NCI-H460 (cell line): ENCODE measurements around the gene DCST1. TPM values are rescaled to one million over a fixed set of nuclear protein-coding genes. Genes with fewer than 3 reads are reported as not detected.

Experiments used
- DNase-seq: peaks from one replicate; pipeline ENCODE4 v3.0.0-alpha.2; 2016; ENCODE audit warnings: low read depth; ENCODE audit errors: extremely low read depth
- total RNA-seq: library from RNA; depleted of rRNA; stranded (reverse); fragments of >200 nt; shearing (Covaris generic); gene quantifications from 2 replicates; pipeline ENCODE4 v1.2.3, GENCODE V29; 2014

DCST1 gene
- total RNA-seq, 1 experiment from 2014 or later, result not detected

DNA sequence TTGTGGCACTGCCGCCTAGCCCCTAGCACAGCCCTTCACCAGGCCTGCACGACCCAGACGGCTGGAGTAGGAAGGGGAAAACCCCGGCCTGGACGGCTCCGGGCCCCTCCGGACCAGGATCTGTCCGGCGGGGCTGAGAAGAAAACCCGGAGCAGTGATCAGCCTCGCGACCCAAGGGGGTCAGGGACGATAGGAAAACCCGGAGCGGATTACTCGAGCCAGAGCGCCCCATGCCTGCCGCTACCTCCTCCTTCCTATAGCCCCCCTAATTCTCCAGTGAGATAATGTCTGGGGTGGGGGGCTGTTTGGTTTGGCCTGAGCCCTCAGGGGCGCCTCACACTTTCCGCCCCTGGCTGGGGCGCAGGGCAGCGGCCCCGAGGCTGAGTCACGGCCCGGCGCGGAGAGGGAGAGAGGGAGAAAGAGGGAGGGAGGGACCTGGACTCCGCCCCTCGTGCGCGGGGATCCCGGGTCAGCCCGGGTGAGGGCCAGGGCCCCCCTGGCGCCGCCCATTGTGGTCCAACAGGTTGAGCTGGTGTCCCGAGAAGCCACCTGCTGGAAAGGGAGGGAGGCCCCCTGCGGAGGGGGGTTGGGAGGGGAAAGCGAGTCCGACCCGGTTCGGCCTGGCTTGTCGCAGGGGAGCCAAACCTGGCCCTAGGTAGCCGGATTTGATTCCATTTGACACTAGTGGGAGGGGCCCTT lies 32.7 kb upstream of the DCST1 start:
- DNase-seq, result peak; percentile 92

DNA sequence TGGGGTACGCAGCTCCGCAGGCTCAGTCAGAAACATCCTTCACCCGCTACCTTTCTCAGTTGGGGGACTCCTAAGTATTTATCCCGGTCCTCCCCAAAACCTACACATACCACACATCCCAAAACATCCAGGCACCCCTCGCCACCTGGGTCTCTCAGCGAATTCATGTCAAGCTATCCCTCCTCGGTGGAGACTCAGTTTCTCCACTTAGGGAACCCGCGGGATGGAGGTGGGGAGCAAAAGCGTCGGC lies 32.3 kb upstream of the DCST1 start:
- no peak for DNase-seq

DNA sequence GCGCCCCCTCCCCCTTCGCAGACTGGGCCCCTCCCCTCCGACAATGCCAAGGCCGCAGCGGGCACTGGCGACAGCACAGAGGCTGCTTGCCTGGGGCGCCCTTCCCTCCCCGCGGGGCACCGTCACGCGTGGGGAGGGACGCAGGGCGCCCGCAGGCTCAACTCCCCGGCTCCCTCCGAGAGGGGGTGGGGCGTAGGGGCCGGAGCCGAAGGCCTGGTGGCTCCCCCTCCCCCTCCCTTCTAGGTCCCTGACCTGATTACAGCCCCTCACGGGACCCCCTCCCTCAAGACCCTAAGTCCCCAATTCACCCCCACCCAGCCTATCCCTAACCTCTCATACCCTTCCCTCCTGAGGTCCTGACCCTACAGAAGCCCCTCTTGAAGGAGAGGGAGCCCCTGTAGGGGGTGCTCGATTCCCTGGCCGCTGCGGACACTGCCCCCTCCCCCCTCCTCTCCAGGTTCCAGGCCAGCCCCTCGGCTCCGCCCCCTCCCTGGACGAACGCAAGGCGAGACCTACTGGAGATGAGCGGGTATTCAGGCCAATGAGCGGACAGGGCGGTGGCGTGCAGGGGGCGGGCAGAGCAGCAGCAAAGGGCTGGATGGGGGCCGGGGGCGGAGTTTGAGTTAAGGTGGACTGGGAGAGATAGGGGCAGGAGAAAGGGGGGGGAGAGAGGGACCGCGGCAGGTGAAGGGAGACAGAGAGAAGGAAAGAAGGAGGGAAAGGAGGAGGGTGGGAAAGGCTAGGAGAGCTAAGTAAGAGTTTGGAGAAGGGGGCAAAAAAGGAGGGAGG lies 31.8 kb upstream of the DCST1 start:
- peak; percentile 100 for DNase-seq

DNA sequence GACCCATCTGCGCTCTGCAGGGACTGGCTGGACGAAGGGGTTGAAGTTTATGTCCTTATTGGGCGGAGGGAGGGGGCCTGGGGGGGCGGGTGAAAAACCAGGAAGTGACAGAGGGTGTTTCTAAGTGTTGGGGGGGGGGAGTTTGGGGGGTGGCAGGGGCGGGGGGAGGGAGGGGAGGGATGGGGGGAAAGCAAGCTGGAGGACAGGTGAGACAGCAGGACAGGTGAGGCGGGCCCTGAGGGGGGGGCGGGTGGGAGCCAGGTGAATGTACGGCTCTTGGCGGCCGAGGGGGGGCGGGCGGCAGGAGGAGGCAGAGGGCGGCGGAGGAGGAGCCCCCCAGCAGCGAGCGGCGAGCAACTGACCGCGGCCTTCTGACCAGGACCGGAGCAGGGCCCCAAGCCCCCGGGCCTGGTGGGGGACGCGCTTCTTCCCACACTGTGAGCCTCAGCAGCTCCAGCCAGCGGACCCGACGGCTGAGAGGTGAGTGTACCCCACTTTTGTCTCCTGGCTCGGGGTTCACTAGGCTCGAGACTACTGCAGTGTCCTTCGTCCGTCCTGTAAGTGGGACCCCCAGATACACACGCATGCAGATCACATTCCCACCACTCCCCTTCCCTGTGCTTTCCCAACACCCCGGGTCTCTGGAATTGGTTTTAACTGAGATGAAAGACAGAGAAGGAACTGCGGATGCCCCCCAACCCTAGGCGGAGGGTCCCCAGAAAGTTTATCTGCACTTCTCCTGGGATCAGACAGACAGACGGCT lies 31.0 kb upstream of the DCST1 start, which contains the start of gene ZBTB7B:
ZBTB7B (plus strand) TSS at position 339 of the 763 bp plus-strand sequence. CDS start 11,859 bp downstream, outside the sequence.
- peak; percentile 33 for DNase-seq

DNA sequence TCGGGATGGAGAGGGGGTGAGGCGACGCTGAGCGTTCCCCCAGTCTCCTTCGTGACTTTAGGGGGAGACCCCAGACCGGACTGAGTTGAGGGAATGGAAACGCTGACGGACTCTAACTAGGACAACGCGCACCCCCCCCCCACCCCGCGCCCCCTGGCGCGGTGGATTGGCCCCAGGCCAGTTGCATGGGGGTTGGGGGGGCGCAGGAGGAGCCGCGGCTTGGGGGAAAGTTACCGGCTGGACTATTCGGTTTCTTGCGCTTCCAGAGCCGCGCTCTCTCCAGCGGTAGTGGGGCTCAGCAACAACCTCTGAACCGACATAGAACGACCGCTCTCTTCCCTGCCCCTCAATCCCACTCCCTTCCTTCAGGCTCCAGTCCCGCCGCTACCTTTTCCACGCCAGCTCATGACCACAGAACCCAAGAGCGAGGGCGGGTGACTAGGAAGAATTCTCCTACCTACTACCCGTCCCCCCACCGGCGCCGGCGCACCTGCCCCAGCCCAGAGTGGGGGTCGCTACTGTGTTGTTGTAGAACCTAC lies 30.3 kb upstream of the DCST1 start:
- DNase-seq, result peak; percentile 39

DNA sequence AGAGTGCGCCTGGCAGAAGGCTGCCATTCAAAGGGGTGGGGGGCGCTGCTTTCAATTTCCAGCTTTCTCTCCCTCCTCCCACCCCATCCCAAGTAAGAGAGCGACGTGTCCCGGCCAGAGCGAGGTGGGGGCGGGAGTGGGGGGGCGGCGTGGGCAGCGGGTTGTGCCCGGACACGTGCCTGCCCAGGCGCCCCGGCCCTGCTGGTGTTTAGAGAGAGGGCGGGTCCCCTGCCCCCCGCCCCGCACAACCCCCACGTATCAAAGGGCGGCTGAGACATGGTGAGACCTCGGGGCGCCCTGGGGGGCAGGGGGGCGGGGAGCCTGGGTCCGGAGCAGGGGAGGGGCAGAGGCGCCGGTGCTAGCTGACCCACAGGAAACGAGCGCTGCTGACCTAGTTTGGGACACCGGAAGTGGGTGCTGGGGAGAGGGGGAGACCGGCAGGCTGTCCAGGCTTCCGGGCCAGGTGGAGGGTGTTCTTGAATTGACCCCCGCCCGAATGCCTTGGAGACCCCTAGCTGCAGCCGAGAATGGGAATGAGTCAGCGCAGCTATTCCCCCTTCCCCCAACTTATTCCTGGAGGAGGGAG lies 29.8 kb upstream of the DCST1 start:
- peak; percentile 88 for DNase-seq

DNA sequence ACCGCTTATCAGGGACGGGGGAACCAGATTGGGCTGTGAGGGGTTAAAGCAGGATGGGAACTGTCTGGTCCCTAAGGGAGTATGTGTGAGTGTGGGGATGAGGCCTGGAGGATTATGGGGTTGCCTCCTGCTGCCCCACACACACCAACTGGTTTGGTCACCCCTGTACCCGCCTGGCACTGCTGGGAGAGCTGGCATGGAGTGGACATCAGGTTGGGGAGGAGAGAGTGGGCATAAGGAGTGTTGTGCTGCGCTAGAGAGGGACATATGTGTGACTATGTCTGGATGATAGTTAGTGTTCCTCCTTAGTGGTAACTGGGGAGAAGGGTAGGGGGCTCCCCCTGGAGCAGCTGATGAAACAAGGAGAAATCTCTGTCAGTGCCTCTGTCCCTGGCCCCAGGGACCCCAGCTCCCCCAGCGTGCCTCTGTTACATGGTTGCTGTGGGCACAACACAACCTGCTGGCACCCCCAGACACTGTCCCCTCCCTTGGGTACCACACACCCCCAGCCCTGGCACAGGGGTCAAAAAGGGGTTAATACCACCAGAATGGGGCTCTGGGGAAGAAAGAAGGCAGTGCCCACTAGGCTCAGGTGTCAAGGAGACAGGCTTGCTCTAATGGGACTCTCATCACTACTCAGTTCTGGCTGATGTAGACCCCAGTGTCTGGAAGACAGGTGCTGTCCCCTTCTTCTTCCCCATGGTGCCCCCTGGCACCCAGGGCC lies 29.1 kb upstream of the DCST1 start:
- DNase-seq, result peak; percentile 74

DNA sequence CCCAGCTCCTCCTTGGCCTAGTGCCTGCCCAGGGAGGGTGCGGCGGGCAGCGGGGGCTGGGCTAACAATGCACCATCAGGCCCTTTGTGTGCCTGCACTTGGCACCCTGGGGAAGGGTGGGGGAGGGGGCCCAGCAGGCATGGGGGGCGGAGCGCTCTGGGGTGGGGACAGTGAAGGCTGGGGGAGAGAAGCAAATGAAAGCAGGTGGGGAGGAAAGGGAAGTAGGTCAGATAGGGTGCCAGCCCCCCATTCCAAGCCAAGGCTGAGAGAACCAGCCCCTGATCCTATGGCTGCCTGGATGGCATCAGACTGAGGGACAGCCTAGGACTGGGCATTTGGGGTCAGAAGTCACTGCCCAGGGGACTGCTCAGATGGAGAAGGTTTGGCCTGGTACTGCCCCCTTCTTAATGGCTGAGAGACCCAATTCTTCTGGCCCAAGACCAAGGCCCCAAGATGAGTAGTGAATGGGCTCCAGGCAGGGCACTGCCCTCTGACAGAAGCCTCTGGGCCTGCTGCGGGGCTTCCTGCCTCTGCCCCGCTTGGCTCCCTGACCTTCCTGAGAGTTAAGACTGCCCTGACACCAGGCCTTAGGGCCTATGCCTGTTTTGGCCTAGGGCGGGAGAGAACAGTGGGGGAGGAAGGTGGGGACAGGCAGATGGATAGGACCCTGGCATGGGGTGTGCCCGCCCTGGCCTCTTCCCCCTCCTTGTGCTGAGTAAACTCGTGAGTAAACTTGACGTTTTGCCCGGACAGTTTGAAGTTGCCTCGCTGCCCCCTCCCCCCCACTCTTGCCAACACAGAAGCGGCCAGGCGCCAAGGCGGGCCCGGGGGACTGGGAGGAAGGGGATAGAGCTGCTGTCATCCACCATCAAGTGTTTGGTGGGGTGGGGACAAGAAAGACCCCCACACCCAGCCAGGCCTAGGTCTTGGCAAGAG lies 28.3 kb upstream of the DCST1 start:
- peak; percentile 53 for DNase-seq

DNA sequence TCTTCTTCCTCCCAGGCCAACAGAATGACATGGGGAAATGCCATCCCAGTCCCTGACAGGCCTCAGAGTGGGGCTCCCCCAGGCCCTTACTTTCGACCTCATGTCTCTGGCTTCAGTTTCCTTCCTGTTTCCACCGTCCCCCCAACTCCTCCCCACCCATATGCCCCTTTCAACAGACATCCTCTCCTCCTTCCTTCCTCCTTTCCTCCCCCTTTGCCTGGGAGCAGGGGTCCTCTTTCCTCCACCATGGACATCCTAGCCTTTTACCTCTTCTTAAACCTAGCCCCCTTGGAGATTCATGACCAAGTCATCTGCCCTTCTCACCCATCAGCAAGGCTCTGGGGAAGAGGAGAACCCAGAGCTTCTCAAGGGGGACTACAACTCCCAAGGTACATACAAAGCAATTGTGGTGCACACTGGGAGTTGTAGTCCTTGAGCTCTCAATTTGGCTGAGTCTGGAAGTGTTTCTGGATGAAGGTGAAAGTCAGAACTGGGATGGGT lies 27.0 kb upstream of the DCST1 start:
- no peak for DNase-seq

DNA sequence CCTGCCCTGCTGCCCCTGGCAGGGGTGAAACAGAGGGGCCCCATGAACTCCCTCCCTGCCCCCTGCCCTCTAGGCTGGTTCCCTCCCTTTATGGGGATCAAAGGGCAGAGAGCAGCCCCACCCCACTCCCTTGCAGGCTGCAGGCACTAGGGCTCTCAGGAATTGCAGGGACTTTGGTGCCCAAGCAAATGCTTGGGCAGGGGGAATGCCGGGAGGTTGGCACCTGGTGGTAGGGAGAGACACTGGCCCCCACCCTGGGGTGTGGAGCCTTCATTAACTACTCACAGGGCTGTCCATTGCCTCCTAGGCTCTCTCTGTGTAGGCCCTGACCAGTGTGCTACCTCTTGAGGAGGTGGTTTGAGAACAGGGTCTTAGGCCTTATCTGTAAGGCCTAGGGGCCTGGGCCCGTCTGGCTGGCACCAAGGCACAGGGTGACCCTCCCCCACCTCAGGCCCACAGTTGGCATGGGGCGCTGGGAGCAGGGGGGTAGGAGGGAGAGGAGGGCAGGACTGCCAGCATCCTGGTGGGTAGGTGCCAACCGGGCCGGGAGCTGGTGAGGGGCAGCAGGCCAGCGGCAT lies 26.3 kb upstream of the DCST1 start:
- no peak for DNase-seq

DNA sequence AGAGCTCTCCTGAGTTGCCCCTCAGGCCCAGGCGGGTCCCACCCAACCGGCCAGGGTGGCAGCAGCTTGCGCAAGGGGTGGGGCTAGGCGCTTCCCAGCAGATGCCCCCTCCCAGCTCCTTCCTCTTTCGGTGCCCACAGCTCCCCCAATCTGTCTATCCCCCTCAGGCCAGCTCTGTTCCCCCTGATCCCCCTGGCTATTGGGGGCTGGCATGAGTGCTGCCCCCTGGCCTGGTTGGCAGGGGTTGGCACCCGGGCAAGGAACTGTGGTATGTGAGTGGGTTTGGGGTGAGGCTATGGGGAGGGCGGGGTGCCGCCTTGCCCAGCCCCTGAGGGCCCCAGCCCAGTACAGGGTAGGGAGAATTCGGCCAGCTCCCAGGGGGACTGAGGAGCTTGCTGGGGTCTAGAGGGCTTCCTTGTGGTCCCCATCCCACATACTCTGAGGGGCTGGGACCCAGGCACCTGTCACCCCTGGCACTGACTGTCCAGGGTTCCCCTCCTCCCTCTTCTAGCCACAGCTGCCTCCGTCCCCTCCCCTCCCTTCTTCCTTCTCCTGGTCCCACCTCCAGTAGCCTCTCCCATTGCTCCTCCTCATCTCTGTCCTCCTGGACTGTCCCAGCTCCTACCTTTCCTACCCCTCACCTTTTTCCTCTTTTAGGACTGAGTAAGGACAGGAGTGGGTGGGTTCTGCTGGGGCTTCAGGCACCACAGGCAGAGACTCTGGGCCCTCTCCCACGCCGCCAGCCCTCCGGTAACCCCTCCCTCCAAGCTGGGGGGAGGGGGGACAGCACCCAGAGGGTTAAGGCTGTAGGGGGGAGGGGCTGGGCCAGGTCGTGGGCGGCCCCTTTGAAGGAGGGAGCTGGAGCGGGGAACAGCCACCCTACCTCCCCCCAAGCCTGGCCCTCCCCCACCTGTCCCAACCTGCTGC lies 25.3 kb upstream of the DCST1 start:
- DNase-seq, result no peak

DNA sequence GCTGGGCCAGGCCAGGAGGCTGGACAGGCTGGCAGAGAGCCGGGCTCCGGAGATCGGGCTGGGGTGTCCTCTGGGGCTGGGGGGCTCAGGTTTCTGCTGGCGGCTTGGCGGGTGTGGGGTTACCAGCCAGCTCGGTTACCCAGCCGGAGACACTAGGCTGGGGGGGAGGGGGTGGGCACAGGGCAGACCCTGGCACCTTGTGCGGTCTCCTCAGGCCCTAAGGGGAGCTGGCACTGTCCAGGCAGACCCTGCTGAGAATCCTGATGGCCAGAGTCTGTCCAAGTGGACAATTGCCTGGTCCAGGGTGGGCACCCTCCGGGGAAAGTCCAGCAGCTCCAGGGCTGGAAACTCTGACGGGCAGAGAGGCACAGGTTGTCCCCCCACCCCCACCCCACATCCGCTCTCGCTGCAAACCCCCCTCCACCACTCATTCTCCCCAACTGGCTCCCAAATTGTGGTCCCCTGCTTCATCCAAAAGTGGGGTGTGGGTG lies 24.4 kb upstream of the DCST1 start:
- DNase-seq, result no peak

DNA sequence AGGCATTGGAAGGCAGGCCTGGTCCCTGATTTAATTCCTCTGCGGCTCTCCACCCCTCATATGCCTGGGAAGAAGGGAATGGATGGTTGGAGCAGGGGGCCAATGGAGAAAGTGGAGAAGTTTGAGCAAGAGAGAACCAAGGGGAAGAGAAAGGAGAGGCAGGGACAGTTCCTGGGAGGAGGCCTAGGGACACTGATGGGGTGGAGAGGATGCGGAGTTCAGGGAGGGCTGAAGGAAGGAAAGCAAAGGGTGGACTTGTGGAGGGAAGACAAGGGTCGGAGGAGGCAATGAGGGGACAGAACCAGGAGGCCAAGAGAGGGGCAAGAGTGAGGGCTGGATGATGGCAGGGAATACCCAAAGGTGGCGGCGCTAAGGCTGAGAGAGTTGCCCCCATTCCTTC lies 23.9 kb upstream of the DCST1 start:
- DNase-seq, result no peak

DNA sequence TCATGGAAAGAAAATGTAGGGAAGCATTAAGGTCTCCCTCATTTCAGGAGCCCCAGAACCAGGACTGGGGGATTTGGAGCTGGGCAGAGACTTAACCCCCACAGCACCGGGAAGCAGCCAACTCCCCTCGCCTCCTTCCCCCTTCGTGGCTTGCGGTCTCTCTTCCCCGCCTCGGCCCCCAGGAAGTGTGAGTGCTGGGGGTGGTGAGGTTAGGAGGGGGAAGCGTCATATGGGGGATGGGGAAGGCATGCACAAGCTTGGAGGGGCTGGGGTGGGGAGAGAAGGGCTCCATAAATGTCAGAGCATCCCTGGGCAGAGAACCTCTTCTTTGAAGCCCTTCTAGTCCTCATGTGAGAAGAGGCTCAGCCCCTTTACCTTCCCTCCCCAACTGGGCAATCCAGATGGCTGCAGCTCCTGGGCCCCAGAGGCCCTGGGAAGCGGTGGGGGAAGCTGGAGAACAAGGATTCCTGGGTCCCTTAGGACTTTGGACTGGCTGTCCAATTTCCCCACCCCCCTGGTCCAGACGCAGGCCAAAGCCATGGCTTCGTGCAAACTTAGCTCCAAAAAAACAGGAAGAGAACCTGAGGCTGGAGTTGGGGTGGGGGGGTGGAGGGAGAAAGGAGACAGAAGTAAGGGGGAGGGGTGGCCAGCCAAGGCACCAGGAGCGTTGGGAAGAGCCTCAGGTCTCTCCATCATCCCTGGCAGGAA lies 23.3 kb upstream of the DCST1 start:
- no peak for DNase-seq

DNA sequence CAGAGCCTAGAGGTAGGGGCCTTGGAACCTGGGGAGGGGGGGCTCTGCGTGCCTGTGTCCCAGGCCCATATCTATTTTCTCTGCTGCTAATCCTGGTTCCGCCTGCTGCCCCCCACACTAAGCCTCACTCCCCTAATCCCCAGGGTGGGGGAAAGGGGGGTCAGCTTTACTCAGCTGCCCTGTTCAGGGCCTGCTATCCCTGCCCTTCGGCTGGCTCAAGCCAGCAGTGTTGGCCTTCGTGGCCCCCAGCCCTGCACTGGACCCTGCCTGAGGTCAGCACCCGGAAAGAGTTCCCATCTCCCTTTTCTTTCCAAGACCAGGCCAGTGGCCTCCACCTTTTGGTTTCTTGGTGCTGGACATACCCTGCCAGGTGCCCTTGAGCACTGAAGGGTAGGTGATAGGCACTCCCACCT lies 22.6 kb upstream of the DCST1 start:
- no peak for DNase-seq

DNA sequence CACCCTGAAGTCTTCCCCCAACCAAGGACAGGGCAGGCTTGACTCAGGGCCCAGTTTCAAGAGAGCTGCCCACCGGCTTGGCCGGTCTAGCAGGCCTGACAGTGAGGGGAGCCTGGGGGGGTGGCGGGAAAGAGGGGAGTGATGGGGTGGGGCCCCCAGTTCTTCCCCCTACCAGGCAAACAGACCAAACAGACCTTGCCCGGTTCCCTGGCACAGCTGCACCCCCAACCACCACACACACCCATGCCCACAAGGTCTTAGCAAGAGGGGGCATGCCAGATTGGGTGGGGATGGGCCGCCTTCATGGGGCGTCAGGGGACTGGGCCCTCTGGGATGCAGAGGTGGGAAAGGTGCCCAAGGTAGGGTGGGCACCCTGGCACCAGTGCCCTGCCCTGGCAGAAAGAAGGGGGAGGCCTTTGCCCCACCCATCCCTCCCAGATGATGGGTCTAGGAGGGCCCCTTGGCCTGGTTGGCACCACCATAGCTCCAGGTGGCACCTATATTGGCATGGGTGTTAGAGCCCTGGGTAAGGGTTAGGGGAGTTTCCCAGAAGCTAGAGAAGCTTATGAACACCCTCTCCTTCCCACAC lies 22.1 kb upstream of the DCST1 start:
- DNase-seq, result no peak
